Uterus (tissue), 2 donors: ENCODE results near the gene SELE.
"Not testable (repeated sequence)": the region's sequence is repeated elsewhere in the genome, so short reads cannot be mapped to it uniquely, and the experiment has no call there.

Source experiments
- POLR2A ChIP-seq, 2 donors: fragments of 450-650 bp; IDR thresholded peaks; one replicate each; pipeline ENCODE4 v1.6.1; 2016; ENCODE audit warnings: antibody characterized with exemption in 2 of 2, mild to moderate bottlenecking in 1 of 2, moderate library complexity in 1 of 2
- TF ChIP-seq, protein P1 (sequence below), 4 experiments: fragments of 200-600 bp in 2 of 4; fragments of 450-650 bp in 2 of 4; sonication (generic) in 2 of 4; IDR thresholded peaks; one replicate each; pipeline ENCODE4 v1.5.1; 2016 to 2019; ENCODE audit warnings: antibody characterized with exemption in 4 of 4, mild to moderate bottlenecking in 2 of 4, moderate library complexity in 1 of 4

DNA sequence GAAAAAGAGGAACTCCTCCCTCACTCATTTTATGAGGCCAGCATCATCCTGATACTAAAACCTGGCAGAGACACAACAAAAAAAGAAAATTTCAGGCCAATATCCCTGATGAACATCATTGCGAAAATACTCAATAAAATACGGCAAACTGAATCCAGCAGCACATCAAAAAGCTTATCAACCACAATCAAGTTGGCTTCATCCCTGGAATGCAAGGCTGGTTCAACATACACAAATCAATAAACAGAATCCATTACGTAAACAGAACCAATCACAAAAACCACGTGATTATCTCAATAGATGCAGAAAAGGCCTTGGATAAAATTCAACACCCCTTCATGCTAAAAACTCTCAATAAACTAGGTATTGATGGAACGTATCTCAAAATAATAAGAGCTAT lies 20.8 kb downstream of the SELE start:
- TF ChIP-seq, protein P1, sequence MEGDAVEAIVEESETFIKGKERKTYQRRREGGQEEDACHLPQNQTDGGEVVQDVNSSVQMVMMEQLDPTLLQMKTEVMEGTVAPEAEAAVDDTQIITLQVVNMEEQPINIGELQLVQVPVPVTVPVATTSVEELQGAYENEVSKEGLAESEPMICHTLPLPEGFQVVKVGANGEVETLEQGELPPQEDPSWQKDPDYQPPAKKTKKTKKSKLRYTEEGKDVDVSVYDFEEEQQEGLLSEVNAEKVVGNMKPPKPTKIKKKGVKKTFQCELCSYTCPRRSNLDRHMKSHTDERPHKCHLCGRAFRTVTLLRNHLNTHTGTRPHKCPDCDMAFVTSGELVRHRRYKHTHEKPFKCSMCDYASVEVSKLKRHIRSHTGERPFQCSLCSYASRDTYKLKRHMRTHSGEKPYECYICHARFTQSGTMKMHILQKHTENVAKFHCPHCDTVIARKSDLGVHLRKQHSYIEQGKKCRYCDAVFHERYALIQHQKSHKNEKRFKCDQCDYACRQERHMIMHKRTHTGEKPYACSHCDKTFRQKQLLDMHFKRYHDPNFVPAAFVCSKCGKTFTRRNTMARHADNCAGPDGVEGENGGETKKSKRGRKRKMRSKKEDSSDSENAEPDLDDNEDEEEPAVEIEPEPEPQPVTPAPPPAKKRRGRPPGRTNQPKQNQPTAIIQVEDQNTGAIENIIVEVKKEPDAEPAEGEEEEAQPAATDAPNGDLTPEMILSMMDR (IDR thresholded peaks at IDR 0.05) = not testable (repeated sequence)
- not testable (repeated sequence) for TF ChIP-seq POLR2A (IDR thresholded peaks at IDR 0.05)
